Motor neuron (in vitro differentiated cells): ENCODE data around the gene MUC5AC. TPM values are rescaled to one million over a fixed set of nuclear protein-coding genes. Genes with fewer than 3 reads are reported as not detected.
"Not testable (repeated sequence)": the region's sequence is repeated elsewhere in the genome, so short reads cannot be mapped to it uniquely, and the experiment has no call there.

Source experiments
- ATAC-seq, 8 experiments: fragments of 200-7000 bp; cut with Tn5 transposase; replicated peaks in 6 of 8; 2 replicates each; pipeline ENCODE4 v1.8.0; 2021; ENCODE audit warnings: mild to moderate bottlenecking in 8 of 8, moderate library complexity in 8 of 8
- H3K27ac ChIP-seq, 2 donors: fragments of 250-450 bp; sonication (Bioruptor Pico); 2 replicates each; pipeline ENCODE4 v1.9.0; 2021; ENCODE audit warnings: antibody characterized with exemption in 2 of 2, mild to moderate bottlenecking in 2 of 2, moderate library complexity in 1 of 2
- H3K4me1 ChIP-seq, 2 donors: fragments of 250-450 bp; sonication (Bioruptor Pico); replicated peaks in 1 of 2; 2 replicates each; pipeline ENCODE4 v1.6.1; 2021; ENCODE audit warnings: antibody characterized with exemption in 2 of 2, mild to moderate bottlenecking in 2 of 2, moderate library complexity in 1 of 2
- H3K4me3 ChIP-seq, 5 donors: fragments of 250-450 bp; sonication (Bioruptor Pico); 2 replicates each; pipeline ENCODE4 v1.9.0; 2021; ENCODE audit warnings: antibody characterized with exemption in 5 of 5, mild to moderate bottlenecking in 5 of 5, moderate library complexity in 4 of 5
- WGBS, 10 experiments: fragments of 450-650 bp; shearing (Covaris generic); methylation state at CpG; one replicate each; pipeline ENCODE4 v1.0.0; 2022; 5-methylcytosine and 5-hydroxymethylcytosine counted together
- in situ Hi-C, 9 experiments: fragments of 400-800 bp; cut with MboI; loops; one replicate each; pipeline ENCODE4 v1.15.0; 2021; ENCODE audit warnings: low sequenced_read_pairs in 9 of 9, low pct_unique_long_range_greater_than_20kb in 2 of 9; ENCODE audit not compliant: unreplicated experiment in 9 of 9
- total RNA-seq, 8 experiments: library from RNA; unstranded; fragments of 300-600 nt; gene quantifications; 2 replicates each; pipeline versions ENCODE4 v1.2.3 to v1.2.4, GENCODE V29; 2022

The MUC5AC gene
- total RNA-seq, 8 experiments from 2014 or later = under 0.01 to 0.57 (median 0.20) TPM

DNA sequence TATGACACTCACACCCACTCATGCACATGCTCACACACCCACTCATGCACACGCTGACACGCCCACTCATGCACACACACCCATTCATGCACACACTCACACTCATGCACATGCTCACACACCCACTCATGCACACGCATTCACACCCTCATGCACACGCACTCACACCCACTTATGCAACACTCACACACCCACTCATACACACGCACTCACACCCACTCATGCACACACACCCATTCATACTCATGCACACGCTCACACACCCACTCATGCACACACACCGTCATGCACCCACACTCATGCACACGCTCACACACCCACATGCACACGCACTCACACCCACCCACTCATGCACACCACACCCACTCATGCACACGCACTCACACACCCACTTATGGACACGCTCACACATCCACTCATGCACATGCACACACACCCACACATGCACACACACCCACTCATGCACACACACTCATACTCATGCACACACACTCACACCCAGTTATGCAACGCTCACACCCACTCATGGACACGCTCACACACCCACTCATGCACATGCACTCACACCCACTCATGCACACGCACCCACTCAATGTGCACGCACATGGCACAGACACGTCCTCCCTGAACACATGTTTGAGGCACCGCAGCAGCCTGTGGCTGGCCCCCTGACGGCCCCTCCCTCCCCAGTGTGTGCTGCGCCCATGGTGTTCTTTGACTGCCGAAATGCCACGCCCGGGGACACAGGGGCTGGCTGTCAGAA, 17.9 kb downstream of the MUC5AC start:
- 30 to 100% (median 81%) methylated on average over 1 to 8 of the region's 22 CpGs; no CpG with 5 or more reads in 5 of the 10 experiments for WGBS, 10 experiments
- Histone ChIP-seq H3K27ac (no peak overlapping the region), H3K4me1 (no peaks in the 10 kb centered on the region), H3K4me3 (no peak overlapping the region)
- ATAC-seq = no peak
- in situ Hi-C loops = no loop called here

DNA sequence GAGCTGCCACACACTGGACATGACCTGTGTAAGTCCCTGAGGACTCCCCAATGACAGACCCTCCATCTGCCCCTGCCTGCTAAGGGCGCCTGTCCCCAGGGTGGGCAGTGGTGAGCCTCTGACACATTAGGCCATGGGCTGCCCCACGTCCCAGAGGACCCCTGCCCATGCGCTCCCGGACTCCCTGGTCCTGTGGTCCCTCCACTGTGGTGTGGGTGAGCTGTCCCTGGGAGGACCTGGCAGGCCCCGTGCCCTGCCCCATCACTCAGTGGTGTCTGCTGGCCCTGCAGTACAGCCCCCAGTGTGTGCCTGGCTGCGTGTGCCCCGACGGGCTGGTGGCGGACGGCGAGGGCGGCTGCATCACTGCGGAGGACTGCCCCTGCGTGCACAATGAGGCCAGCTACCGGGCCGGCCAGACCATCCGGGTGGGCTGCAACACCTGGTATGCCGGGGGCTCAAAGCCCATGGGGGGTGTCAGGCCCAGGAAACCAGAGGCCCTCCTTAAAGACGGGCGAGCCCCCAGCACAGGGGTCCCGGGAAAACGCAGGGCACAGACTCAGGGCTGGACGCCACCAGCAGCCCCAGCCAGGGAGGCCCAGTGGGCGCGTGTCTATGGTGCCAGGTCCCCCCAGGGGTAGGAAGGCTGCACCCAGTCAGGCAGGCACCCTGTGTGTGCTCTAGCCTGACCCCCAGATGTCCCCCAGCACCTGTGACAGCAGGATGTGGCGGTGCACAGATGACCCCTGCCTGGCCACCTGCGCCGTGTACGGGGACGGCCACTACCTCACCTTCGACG, 18.7 kb downstream of the MUC5AC start:
- in situ Hi-C loops = no loop called here
- ATAC-seq = no peak
- Histone ChIP-seq H3K27ac (no peak overlapping the region), H3K4me1 (no peaks in the 10 kb centered on the region), H3K4me3 (no peak overlapping the region)
- 72 to 90% (median 81%) methylated on average over 4 to 6 of the region's 32 CpGs; no CpG with 5 or more reads in 6 of the 10 experiments for WGBS, 10 experiments

DNA sequence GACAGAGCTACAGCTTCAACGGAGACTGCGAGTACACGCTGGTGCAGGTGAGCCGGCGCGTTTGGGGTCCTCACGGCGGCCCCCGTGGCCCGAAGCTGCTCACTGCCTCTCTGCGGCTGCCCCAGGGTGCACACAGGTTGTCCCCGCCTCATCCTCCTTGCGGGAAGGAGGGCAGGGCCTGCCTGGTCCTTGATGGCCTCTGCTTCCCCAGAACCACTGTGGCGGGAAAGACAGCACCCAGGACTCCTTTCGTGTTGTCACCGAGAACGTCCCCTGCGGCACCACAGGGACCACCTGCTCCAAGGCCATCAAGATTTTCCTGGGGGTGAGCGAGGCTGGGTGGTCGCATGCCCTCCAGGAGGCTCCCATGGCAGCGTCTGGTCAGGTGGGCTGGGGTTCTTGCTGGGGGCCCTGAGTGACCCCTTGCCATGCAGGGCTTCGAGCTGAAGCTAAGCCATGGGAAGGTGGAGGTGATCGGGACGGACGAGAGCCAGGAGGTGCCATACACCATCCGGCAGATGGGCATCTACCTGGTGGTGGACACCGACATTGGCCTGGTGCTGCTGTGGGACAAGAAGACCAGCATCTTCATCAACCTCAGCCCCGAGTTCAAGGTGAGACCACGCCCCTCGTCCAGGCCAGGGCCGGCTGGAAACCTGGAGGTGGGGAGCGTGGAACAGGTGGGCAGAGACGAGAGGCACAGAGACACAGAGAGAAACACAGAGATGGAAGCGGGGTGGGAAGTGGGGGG, 19.4 kb downstream of the MUC5AC start:
- Histone ChIP-seq H3K27ac (no peak overlapping the region), H3K4me3 (no peak overlapping the region), H3K4me1 (no peaks in the 10 kb centered on the region)
- WGBS, 10 experiments = 80 to 100% (median 86%) methylated on average over 3 to 9 of the region's 34 CpGs; no CpG with 5 or more reads in 5 of the 10 experiments
- in situ Hi-C loops = no loop called here
- no peak for ATAC-seq

DNA sequence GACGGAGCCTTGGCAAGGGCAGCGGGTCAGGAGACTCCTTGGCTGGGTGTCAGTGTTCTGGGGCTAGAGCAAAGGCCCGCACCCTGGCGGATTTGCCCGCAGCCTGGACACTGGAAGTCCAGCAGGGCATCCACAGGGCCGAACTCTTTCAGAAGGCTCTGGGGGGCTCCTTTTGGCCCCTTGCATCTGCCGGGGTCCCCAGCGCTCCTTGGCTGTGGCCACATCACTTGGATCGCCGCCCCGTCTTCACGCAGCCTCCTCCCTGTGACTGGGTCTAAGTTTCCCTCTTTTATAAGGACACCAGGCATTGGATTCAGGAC, 20.0 kb downstream of the MUC5AC start:
- WGBS, 10 experiments = 51 to 100% (median 90%) methylated on average over 2 to 7 of the region's 12 CpGs; no CpG with 5 or more reads in 7 of the 10 experiments
- Histone ChIP-seq H3K27ac (no peak overlapping the region), H3K4me1 (no peaks in the 10 kb centered on the region), H3K4me3 (no peak overlapping the region)
- no peak for ATAC-seq
- in situ Hi-C loops = no loop called here

DNA sequence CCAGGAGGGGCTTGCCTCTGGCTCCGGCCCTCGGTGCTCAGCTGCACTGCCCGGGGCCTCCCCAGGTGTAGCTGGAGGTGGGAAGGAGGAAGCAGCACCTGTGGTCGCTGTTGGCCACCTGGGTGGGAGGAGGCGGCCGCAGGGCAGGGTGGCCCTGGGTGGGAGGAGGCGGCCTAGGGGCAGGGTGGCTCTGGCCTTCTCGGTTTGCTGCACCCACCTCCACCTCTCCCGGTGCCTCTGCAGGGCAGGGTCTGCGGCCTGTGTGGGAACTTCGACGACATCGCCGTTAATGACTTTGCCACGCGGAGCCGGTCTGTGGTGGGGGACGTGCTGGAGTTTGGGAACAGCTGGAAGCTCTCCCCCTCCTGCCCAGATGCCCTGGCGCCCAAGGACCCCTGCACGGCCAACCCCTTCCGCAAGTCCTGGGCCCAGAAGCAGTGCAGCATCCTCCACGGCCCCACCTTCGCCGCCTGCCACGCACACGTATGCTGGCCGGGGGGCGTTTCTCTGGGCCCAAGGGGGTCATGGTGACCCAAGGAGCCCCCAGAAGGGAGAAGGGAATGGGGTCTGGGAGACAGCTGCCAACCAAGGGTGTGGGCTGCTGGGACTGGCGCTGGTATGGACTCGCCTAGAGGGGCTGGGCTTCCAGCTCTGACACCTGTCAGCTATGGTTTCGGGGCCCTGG, 20.6 kb downstream of the MUC5AC start:
- 20 to 79% methylated on average over 1 to 18 of the region's 31 CpGs; no CpG with 5 or more reads in 8 of the 10 experiments for WGBS, 10 experiments
- no peaks in the 10 kb centered on the region for H3K4me1 ChIP-seq
- no peak for ATAC-seq
- in situ Hi-C loops = no loop called here
- no peak overlapping the region for H3K4me3 ChIP-seq
- H3K27ac ChIP-seq = no peak overlapping the region

DNA sequence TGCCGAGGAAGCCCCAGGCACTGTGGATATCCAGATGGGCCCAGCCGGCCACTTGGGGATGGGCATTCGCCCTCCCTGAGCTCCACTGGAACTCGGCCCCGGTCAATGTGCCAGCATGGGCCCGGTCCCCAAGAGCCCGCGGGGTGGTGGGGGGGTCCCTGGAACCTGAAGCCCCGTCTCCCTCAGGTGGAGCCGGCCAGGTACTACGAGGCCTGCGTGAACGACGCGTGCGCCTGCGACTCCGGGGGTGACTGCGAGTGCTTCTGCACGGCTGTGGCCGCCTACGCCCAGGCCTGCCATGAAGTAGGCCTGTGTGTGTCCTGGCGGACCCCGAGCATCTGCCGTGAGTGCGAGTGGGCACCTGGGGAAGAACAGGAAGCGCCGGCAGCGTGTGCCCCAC, 21.2 kb downstream of the MUC5AC start:
- H3K4me3 ChIP-seq = no peak overlapping the region
- 95% methylated on average over 4 of the region's 29 CpGs; no CpG with 5 or more reads in 9 of the 10 experiments for WGBS, 10 experiments
- in situ Hi-C loops = no loop called here
- H3K4me1 ChIP-seq = no peaks in the 10 kb centered on the region
- no peak overlapping the region for H3K27ac ChIP-seq
- no peak for ATAC-seq

DNA sequence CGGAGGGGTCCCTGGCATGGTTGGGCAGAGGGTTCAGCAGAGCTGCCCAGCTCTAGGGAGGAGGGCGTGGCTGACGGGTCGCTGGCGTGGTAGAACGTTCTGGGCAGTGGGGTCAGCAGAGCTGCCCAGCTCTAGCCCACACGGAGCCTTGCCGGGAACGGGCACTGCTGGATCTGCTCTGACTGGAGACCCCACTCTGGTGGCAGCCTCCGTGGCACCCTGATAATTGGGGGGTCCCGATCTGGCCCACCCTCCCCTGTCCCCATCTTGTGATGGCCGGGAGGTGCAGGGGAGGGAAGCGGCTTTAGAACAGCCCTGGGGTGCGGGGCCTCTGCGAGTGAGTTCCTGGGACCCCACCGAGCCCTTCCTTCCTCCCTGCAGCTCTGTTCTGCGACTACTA, 21.9 kb downstream of the MUC5AC start:
- WGBS, 10 experiments = 30 to 87% (median 83%) methylated on average over 2 to 6 of the region's 17 CpGs; no CpG with 5 or more reads in 7 of the 10 experiments
- ATAC-seq = no peak
- in situ Hi-C loops = no loop called here

DNA sequence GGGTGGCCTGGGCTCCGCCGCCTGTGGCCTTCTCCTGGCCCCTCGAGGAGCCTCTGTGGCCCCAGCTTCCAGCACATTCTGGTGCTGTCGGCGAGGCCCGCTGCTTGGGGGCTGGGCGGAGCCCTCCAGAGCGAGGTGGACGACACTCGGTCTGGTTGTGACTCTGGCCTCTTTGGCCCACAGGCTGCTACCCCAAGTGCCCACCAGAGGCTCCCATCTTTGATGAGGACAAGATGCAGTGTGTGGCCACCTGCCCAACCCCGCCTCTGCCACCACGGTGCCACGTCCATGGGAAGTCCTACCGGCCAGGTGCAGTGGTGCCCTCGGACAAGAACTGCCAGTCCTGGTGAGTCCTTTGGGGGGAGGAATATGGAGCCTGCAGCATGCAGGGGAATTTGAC, 22.4 kb downstream of the MUC5AC start:
- 53% methylated on average over 3 of the region's 15 CpGs; no CpG with 5 or more reads in 9 of the 10 experiments for WGBS, 10 experiments
- in situ Hi-C loops = no loop called here
- no peak overlapping the region for H3K4me3 ChIP-seq
- H3K27ac ChIP-seq = no peak overlapping the region
- H3K4me1 ChIP-seq = no peaks in the 10 kb centered on the region
- ATAC-seq = no peak

More for the DNA sequence above, 21.9 kb downstream of the MUC5AC start:
- H3K27ac ChIP-seq = no peak overlapping the region
- H3K4me1 ChIP-seq = no peaks in the 10 kb centered on the region
- no peak overlapping the region for H3K4me3 ChIP-seq

DNA sequence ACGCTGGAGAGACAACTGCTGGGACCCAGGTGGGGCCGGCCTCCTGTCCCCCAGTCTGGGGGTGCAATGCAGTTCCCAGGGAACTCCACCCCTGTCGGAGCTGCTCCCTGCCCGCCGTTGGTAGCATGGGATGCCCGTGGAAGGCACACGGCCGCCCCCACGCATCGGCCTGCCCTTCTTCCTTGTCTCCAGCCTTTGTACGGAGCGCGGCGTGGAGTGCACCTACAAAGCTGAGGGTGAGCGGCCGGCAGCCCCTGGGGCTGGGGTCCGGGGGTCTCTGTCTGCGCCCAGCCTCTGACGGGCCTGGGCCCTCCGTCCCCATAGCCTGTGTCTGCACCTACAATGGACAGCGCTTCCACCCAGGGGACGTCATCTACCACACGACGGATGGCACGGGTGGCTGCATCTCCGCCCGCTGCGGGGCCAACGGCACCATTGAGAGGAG, 23.2 kb downstream of the MUC5AC start:
- no peak overlapping the region for H3K27ac ChIP-seq
- no peak for ATAC-seq
- WGBS, 10 experiments = no CpG with 5 or more reads among the region's 29 CpGs
- H3K4me3 ChIP-seq = no peak overlapping the region
- H3K4me1 ChIP-seq = no peaks in the 10 kb centered on the region
- in situ Hi-C loops = no loop called here

DNA sequence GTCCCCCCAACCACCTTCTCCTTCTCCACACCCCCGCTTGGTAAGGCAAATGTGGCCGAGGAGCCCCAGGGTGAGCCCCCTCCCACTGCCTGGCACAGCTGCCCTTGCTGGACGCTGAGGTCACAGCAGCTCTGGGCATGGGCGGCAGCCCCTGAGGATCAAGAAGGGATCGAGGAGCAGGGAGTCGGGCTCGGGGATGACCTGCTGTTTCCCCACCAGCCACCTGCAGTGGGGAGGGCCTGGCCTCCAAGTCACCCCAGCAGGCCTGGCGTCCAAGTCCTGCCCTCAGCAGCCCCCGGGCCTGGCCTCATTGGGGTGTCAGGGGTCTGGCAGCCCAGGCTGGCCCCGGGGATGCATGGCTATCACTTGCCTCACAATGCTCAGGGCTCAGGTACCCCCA, 23.7 kb downstream of the MUC5AC start:
- no peaks in the 10 kb centered on the region for H3K4me1 ChIP-seq
- no peak overlapping the region for H3K27ac ChIP-seq
- WGBS, 10 experiments = no CpG with 5 or more reads among the region's 10 CpGs
- no peak overlapping the region for H3K4me3 ChIP-seq
- ATAC-seq = no peak
- in situ Hi-C loops = no loop called here

DNA sequence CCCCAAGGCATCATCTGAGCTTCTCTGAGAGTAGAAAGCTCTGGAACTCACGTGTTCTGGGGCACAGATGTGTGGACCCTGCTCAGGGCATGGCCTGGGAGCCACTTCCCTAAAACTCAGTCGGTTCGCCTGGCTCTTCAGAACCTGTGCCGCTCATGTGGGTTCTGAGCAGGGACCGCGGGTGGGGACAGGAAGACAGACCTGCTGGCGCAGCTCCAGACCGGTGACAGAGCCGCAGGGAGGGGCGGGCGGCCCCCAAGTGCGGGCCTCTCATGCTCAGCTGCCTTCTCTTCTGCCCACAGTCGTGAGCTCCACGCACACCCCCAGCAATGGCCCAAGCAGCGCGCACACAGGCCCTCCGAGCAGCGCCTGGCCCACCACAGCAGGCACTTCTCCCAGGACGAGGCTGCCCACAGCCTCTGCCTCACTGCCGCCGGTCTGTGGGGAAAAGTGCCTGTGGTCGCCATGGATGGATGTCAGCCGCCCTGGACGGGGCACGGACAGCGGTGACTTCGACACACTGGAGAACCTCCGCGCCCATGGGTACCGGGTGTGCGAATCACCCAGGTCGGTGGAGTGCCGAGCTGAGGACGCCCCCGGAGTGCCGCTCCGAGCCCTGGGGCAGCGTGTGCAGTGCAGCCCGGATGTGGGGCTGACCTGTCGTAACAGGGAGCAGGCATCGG, 24.2 kb downstream of the MUC5AC start:
- Histone ChIP-seq H3K4me3 (no peak overlapping the region), H3K4me1 (no peaks in the 10 kb centered on the region), H3K27ac (no peak overlapping the region)
- ATAC-seq = no peak
- 47 to 96% (median 70%) methylated on average over 1 to 5 of the region's 41 CpGs; no CpG with 5 or more reads in 6 of the 10 experiments for WGBS, 10 experiments
- in situ Hi-C loops = no loop called here

DNA sequence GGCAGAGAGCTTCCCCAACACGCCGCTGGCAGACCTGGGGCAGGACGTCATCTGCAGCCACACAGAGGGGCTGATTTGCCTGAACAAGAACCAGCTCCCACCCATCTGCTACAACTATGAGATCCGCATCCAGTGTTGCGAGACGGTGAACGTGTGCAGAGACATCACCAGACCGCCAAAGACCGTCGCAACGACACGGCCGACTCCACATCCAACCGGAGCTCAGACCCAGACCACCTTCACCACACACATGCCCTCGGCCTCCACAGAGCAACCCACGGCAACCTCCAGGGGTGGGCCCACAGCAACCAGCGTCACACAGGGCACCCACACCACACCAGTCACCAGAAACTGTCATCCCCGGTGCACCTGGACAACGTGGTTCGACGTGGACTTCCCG, 26.4 kb downstream of the MUC5AC start:
- H3K27ac ChIP-seq, ATAC-seq, H3K4me3 ChIP-seq, in situ Hi-C loops, H3K4me1 ChIP-seq: not testable (repeated sequence)
- no CpG with 5 or more reads among the region's 22 CpGs for WGBS, 10 experiments
